Measurements from ENCODE around the gene RGS14.

DNA sequence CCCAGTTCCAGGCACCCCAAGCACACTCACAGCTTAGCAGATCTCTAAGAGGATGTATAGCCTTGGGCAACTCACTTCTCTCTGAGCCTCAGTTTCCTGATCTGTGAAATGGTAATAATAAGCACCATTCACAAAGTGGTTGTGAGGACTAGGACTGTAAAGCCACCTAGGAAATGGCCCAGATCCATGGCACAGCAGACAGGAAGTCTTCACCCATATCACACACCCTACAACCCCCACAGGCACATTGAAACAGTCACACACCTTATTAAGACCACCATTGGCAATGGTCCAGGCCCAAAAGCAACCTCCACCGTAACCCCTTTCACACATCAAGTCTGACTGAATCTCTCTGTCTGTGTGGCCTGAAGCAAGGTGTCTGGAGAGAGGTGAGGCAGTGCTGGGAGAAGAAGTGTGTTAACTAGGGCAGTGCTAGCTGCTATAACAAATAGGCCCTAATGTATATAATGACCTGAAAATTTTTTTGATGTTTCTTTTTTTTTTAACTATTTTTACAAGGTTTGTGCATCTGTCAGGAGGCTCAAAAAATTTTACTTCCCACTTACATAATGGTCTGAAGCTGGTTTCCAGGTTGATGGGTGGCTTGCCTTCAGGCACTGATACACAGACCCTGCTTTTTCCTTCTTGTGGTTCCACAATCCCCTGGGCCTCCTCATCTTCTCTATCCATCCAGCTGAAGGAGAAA, 2.4 kb upstream of the RGS14 start:
- TF ChIP-seq, protein P1, sequence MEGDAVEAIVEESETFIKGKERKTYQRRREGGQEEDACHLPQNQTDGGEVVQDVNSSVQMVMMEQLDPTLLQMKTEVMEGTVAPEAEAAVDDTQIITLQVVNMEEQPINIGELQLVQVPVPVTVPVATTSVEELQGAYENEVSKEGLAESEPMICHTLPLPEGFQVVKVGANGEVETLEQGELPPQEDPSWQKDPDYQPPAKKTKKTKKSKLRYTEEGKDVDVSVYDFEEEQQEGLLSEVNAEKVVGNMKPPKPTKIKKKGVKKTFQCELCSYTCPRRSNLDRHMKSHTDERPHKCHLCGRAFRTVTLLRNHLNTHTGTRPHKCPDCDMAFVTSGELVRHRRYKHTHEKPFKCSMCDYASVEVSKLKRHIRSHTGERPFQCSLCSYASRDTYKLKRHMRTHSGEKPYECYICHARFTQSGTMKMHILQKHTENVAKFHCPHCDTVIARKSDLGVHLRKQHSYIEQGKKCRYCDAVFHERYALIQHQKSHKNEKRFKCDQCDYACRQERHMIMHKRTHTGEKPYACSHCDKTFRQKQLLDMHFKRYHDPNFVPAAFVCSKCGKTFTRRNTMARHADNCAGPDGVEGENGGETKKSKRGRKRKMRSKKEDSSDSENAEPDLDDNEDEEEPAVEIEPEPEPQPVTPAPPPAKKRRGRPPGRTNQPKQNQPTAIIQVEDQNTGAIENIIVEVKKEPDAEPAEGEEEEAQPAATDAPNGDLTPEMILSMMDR (IDR thresholded peaks at IDR 0.05): no peak
- no peak for TF ChIP-seq POLR2A (IDR thresholded peaks at IDR 0.05)

Data from testis (tissue), 2 donors.